ENCODE results near the gene ADAMTSL2.

Gene ADAMTSL2

DNA sequence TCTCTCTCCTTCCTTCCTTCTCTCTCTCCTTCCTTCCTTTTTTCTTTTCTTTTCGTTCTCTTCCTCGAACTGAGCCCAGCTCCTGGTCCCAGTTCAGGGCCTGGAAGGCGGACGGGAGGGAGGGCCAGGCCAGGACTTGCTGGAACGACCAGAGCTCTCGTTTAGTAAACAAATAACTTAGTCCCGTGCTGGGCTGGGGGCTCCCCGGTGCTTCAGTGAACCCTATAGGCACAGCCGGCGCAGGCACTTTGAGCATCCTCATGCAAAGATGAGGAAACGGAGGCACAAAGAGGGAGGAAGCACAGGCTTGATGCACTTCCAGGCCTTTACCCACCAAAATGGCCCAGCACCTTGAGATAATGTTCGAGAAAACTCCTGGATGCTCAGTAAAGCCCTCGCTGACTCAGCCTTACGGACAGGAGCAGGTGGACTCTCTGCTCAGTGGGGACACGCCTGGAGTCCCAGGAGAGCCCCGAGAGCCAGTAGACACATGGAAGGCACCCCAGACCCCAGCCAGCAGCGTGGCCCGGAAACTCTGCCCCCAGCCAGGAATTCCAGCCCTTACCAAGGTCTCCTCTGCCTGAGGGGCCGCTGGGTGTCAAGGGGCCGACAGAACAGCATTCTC is 55.8 kb downstream of the ADAMTSL2 start:
- Histone ChIP-seq H3K4me1 (ENCODE audit: control insufficient read depth, low read length) (peaks cover 13% of the 10 kb centered on the region), H3K27ac (ENCODE audit: low read depth, low read length) (no peak overlapping the region), H3F3A (ENCODE audit: control insufficient read depth, insufficient read depth) (peaks cover 6% of the 10 kb centered on the region), H3K9me3 (ENCODE audit: control insufficient read depth, insufficient read depth, low read length) (peaks cover 18% of the 10 kb centered on the region; the same call in 1 of the 2 replicates), H3K4me2 (ENCODE audit: low read length) (no peak overlapping the region), H3K79me2 (ENCODE audit: control insufficient read depth, low read length) (no peaks in the 10 kb centered on the region), H3K4me3 (ENCODE audit: low read length) (no peak overlapping the region), H4K20me1 (ENCODE audit: control insufficient read depth, insufficient read depth, low read depth, low read length) (no peaks in the 10 kb centered on the region), H3K36me3 (ENCODE audit: control insufficient read depth, low read length) (no peaks in the 10 kb centered on the region), H3K9me2 (replicated peaks; ENCODE audit: control insufficient read depth, low read length) (no peaks in the 10 kb centered on the region), H3K27me3 (ENCODE audit: control insufficient read depth, low read length) (no peaks in the 10 kb centered on the region)
- TF ChIP-seq CTCF (IDR thresholded peaks at IDR 0.05; ENCODE audit: low read depth, low read length, poor library complexity, severe bottlenecking), result no peak
- TF ChIP-seq EZH2phosphoT487 (IDR thresholded peaks at IDR 0.05; ENCODE audit: borderline replicate concordance, low read length), result no peak

GRCh38 chr9:133591116-133591910 is 56.8 kb downstream of the ADAMTSL2 start:
- TF ChIP-seq EZH2phosphoT487 (IDR thresholded peaks at IDR 0.05; ENCODE audit: borderline replicate concordance, low read length), result no peak
- no peak for TF ChIP-seq CTCF (IDR thresholded peaks at IDR 0.05; ENCODE audit: low read depth, low read length, poor library complexity, severe bottlenecking)
- Histone ChIP-seq H3K4me3 (ENCODE audit: low read length) (no peak overlapping the region), H3K36me3 (ENCODE audit: control insufficient read depth, low read length) (no peaks in the 10 kb centered on the region), H3K9me3 (ENCODE audit: control insufficient read depth, insufficient read depth, low read length) (peaks cover 20% of the 10 kb centered on the region; the same call in 1 of the 2 replicates), H3K4me1 (ENCODE audit: control insufficient read depth, low read length) (peaks cover 4% of the 10 kb centered on the region), H3K27ac (ENCODE audit: low read depth, low read length) (no peak overlapping the region), H3K79me2 (ENCODE audit: control insufficient read depth, low read length) (no peaks in the 10 kb centered on the region), H3K9me2 (replicated peaks; ENCODE audit: control insufficient read depth, low read length) (no peaks in the 10 kb centered on the region), H4K20me1 (ENCODE audit: control insufficient read depth, insufficient read depth, low read depth, low read length) (no peaks in the 10 kb centered on the region), H3K27me3 (ENCODE audit: control insufficient read depth, low read length) (no peaks in the 10 kb centered on the region), H3F3A (ENCODE audit: control insufficient read depth, insufficient read depth) (peaks cover 6% of the 10 kb centered on the region), H3K4me2 (ENCODE audit: low read length) (no peak overlapping the region)

DNA sequence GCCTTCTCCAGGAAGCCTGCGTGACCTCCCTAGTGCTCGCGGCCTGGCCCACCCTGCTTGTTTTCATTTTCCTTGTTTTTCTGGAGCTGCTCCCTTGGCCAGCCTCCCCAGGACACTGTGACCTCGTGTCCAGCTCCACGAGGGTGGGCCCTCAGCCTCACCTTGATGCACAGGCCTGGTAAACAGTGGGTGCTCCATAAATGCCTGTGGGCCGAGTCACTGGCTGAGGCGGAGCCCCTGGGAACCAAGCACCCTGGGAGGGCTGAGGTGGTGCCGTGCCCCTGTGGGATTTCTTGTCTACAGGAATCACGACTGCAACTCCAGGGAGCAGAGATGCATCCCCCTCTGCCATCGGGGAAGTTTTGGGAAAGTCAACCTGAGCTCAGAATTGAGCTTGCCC is 57.5 kb downstream of the ADAMTSL2 start:
- peaks cover 23% of the 10 kb centered on the region for H3K9me3 ChIP-seq (ENCODE audit: control insufficient read depth, insufficient read depth, low read length)
- no peaks in the 10 kb centered on the region for H3K36me3 ChIP-seq (ENCODE audit: control insufficient read depth, low read length)
- no peak overlapping the region for H3K4me3 ChIP-seq (ENCODE audit: low read length)
- H3F3A ChIP-seq (ENCODE audit: control insufficient read depth, insufficient read depth), result peaks cover 6% of the 10 kb centered on the region
- no peaks in the 10 kb centered on the region for H3K4me1 ChIP-seq (ENCODE audit: control insufficient read depth, low read length)
- no peaks in the 10 kb centered on the region for H3K79me2 ChIP-seq (ENCODE audit: control insufficient read depth, low read length)
- no peaks in the 10 kb centered on the region for H3K9me2 ChIP-seq (replicated peaks; ENCODE audit: control insufficient read depth, low read length)
- TF ChIP-seq CTCF (IDR thresholded peaks at IDR 0.05; ENCODE audit: low read depth, low read length, poor library complexity, severe bottlenecking), result no peak
- TF ChIP-seq EZH2phosphoT487 (IDR thresholded peaks at IDR 0.05; ENCODE audit: borderline replicate concordance, low read length), result no peak
- no peaks in the 10 kb centered on the region for H3K27me3 ChIP-seq (ENCODE audit: control insufficient read depth, low read length)
- H3K27ac ChIP-seq (ENCODE audit: low read depth, low read length), result no peak overlapping the region
- no peaks in the 10 kb centered on the region for H4K20me1 ChIP-seq (ENCODE audit: control insufficient read depth, insufficient read depth, low read depth, low read length)
- H3K4me2 ChIP-seq (ENCODE audit: low read length), result no peak overlapping the region

Measured in DOHH2 (cell line).